Activated CD4-positive, alpha-beta T cell treated with anti-CD3 and anti-CD28 coated beads, Interleukin-2, amount 50 U/mL, for 48 hours (primary cell): Measurements from ENCODE around the gene MTA3.

Source experiments
- DNase-seq, 2 experiments: peaks; one replicate each; pipeline ENCODE4 v3.0.0-alpha.2; 2020

MTA3 gene

GRCh38 chr2:42742740-42743658 lies 174.6 kb downstream of the MTA3 start:
- DNase-seq = no peak

GRCh38 chr2:42743659-42743990 lies 175.2 kb downstream of the MTA3 start:
- no peak for DNase-seq

GRCh38 chr2:42744545-42745082 lies 176.2 kb downstream of the MTA3 start:
- no peak for DNase-seq

- no peak for DNase-seq
Measured at GRCh38 chr2:42747422-42747821, 179.0 kb downstream of the MTA3 start.

- DNase-seq = no peak
Measured at GRCh38 chr2:42748840-42749239, 180.4 kb downstream of the MTA3 start.

- no peak for DNase-seq
Measured at GRCh38 chr2:42752314-42752713, 183.9 kb downstream of the MTA3 start.

GRCh38 chr2:42752816-42753813 lies 184.7 kb downstream of the MTA3 start:
- no peak for DNase-seq

GRCh38 chr2:42754021-42754775 lies 185.8 kb downstream of the MTA3 start:
- DNase-seq = no peak

- no peak for DNase-seq
Measured at GRCh38 chr2:42754776-42755140, 186.3 kb downstream of the MTA3 start.

- no peak for DNase-seq
Measured at GRCh38 chr2:42755191-42755880, 186.9 kb downstream of the MTA3 start.

GRCh38 chr2:42756150-42756775 lies 187.8 kb downstream of the MTA3 start:
- no peak for DNase-seq

GRCh38 chr2:42756966-42757513 lies 188.6 kb downstream of the MTA3 start:
- no peak for DNase-seq

GRCh38 chr2:42757981-42758740 lies 189.7 kb downstream of the MTA3 start:
- no peak for DNase-seq

GRCh38 chr2:42758751-42759150 lies 190.3 kb downstream of the MTA3 start:
- DNase-seq = no peak

GRCh38 chr2:42761554-42761953 lies 193.1 kb downstream of the MTA3 start:
- DNase-seq = no peak

- no peak for DNase-seq
Measured at GRCh38 chr2:42762155-42762554, 193.7 kb downstream of the MTA3 start.

- DNase-seq = no peak
Measured at GRCh38 chr2:42762823-42763804, 194.7 kb downstream of the MTA3 start.

GRCh38 chr2:42764096-42764495 lies 195.7 kb downstream of the MTA3 start, which contains the start of gene OXER1:
OXER1 (minus strand) TSS chr2:42764135; CDS start chr2:42764062, 73 bp downstream.
- DNase-seq = no peak

GRCh38 chr2:42764901-42765300 lies 196.5 kb downstream of the MTA3 start:
- no peak for DNase-seq
